ENCODE data around the gene LIX1.
A peak's percentile ranks its signal among the peaks of the same experiment; 100 is the strongest.
"Not testable (repeated sequence)": the region's sequence is repeated elsewhere in the genome, so short reads cannot be mapped to it uniquely, and the experiment has no call there.

LIX1 gene

GRCh38 chr5:97141539-97141938 lies 872 bp downstream of the LIX1 start:
- DNase-seq (ENCODE audit: low read depth): no peak

DNA sequence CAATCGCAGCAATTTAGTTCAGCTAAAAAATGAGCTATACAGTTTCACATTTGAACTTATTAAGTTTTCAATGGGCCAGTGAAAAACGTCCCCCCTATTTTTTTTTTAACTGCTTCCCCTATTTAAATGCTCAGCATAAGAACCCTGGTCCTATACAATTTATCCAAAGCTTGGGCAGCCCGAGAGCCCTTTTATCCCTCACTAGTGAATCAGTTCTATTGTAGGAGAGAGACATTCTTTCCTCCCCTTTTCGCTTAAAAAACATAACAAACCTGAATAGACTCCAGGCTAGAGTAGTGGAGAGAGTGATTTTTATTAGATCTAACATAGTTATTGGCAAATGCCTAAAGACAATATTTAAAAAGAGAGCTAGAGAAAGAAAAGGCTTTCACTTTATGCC lies 1.4 kb downstream of the LIX1 start:
- DNase-seq (ENCODE audit: low read depth): no peak

DNA sequence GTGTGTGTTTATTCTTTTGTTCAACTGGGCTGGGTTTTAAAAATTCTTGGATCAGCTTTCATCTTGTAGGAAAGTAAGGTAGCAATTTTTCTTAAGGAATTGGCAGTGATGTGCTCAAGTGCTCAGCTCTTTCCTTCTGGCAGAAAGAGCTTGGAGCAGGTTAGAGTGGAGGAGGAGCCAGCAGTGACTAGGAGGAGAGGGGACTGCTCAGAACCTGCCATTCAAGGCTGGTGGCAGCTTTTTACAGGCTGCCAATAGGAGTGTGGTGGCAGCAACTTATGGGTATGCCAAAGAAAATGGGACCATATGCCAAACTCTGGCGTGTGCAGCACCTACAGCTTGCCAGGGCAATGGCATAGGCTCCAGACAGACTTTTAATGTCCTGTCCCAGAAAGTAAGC lies 2.2 kb downstream of the LIX1 start:
- not testable (repeated sequence) for DNase-seq (ENCODE audit: low read depth)

DNA sequence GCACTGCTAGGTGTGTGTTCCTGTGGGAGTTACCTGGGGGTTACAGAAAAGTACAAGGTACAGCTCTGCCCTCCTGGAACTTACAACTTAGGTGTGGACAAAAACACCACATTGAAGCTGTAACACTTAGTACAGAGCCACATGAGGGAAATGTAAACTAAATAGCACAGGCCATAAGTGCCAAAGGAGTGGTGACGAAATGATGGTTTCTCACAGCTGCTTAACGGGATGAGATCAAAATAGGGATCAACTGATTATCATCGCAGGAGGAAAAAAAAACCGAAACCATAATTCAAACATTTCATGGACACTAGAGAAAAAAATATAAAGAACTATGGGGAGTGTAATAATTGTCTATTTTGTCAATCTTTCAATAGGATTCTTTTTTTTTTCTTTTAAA lies 5.9 kb downstream of the LIX1 start:
- DNase-seq (ENCODE audit: low read depth): no peak

DNA sequence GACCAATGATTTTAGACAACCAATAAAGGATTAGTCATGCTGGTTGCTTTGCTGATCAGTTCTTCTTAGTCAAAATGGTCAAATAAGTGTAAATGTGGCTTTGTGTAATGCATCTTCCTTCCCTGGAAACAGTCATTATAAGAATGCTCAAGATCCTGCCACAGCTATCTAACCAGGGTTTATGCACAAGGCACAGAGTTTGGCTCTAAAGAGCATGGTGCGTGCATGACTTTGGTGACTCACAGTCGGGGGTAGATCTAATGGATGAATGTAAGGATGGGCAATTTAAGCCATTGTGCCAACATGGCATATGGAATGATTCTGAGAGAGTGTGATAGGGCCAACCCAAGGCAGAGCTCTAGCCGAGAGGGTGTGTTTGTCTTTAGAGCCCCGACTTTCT lies 6.5 kb downstream of the LIX1 start:
- DNase-seq (ENCODE audit: low read depth): no peak

- DNase-seq (ENCODE audit: low read depth): no peak
These were observed 7.8 kb downstream of the LIX1 start for GRCh38 chr5:97134634-97135033.

- no peak for DNase-seq (ENCODE audit: low read depth)
These were observed 9.3 kb downstream of the LIX1 start for GRCh38 chr5:97133101-97133500.

DNA sequence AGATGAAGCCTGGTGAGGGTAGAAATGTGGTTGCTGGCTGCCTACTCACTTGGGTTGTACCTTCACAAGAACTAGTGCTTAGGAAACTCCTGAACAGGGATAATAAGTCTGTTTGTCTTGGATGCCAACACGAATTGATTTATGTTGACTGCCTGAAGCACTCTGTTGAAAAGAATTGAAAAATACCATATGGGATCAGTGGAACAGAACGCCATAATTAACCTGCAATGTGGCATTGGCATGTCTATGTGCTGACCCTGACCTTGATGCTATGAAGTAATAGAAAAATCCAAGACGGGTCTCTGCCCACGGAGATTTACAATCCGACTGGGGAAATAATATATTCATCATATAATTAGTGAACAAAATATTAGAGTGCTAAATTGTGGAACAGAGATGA lies 10.5 kb downstream of the LIX1 start:
- DNase-seq (ENCODE audit: low read depth): no peak

DNA sequence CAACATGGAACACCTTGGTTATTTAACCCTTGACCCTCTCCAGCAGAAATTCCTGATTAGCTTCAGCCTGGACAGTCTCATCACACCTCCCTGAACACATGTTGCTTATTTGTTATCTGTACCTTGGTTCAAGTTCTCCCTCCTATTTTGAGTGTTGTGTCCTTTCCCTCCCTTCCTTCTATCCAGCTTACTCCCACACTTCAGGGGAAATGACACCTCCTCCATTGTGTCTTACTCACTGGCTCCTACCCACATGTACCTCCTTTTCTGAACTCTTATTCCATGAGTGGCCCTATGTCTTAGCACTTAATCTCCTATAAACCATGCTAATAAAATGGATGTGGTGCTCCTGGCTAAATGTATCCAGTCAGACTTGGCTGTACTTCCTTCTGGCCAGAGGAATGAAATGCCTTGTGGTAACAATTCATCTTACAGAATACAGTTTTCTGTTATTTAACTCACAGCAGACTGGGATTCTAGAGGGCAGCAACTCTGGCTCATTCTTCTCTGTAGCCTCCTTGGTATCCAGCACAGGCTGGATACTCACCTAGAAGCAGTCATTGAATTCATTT lies 11.2 kb downstream of the LIX1 start:
- DNase-seq (ENCODE audit: low read depth): peak; percentile 36

DNA sequence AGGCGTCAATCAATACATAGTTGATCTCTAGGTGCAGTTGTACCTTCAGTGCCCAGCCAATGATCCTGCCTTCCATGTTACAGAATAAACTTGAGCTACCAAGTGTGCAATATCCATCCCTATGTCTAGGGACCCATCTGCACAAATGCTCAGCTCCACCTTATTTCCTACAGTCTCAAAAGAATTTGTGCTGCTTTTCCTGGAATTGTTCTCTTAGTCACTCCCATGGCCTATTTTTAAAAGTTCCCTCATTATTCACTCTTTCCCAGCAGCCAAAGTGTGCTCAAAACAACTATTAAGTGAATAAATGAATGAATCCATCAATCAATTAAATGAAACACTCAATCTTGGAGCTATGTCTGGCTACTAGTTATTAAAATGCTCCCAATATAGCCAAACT lies 14.7 kb downstream of the LIX1 start:
- DNase-seq (ENCODE audit: low read depth): no peak

DNA sequence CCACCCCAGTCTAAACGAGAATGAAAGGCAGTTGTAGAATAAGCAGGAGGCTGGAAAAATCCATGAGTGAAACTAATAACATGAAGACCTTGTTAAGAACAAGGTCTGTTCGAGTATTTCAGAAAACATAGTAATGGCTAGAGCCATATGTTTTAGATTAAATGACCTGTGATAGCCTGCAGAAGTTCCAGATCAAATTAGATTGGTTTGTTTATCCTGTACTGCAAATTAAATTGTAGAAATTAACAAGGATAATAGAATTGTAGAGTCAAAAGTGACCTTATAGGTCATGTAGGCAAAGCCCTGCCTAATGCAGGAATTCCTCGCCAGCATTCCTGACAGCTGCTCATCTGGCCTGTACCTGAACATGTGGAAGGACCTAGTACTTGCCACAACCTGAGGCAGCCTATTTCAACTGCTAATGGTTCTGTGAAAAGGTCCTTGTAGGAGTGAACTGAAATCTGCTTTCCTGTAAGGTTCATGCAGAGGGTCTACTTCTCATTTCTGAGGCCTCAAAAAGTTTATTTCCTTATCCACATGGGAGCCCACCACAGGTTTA lies 17.2 kb downstream of the LIX1 start:
- DNase-seq (ENCODE audit: low read depth): no peak

DNA sequence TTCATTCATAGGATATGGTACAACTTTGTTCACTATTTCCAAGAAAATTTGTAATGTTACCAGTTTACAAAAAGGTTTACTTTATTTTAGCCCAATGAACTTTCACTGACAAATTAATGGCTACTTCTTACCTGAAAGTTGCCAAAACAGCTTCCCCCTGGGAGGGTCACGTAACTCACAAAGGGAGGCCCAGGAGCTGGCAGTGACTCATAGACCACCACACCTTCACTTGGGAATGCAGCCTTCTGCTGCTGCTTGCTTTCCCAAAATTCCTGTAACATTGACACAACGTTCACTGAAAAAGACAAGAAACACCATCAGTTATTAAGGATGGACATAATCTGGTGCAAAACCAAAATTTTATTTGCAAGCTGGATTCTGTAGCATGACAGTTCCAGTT lies 18.1 kb downstream of the LIX1 start:
- DNase-seq (ENCODE audit: low read depth): no peak

GRCh38 chr5:97121848-97122247 lies 20.6 kb downstream of the LIX1 start:
- DNase-seq (ENCODE audit: low read depth): no peak

DNA sequence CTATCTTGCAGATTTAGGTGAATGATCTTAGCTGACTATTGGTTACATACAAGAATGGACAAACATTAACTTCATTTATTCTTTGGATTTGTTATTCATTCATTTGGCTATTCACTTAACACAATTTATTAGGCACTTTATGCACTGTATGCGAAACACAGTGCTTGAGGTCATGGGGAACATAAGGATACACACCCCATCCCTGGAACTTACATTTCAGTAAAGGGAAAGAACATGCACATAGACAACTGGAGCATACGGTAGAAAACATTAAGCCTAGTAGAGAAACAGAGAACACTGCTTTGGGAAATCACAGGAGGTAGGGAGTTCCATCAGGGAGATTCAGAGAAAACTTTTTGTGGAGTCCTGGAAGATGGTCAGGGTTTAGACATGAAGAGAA lies 22.2 kb downstream of the LIX1 start:
- DNase-seq (ENCODE audit: low read depth): no peak

- no peak for DNase-seq (ENCODE audit: low read depth)
These were observed 23.4 kb downstream of the LIX1 start for GRCh38 chr5:97119007-97119390.

- no peak for DNase-seq (ENCODE audit: low read depth)
These were observed 24.0 kb downstream of the LIX1 start for GRCh38 chr5:97118261-97119006.

- DNase-seq (ENCODE audit: low read depth): no peak
These were observed 26.5 kb downstream of the LIX1 start for GRCh38 chr5:97115932-97116331.

DNA sequence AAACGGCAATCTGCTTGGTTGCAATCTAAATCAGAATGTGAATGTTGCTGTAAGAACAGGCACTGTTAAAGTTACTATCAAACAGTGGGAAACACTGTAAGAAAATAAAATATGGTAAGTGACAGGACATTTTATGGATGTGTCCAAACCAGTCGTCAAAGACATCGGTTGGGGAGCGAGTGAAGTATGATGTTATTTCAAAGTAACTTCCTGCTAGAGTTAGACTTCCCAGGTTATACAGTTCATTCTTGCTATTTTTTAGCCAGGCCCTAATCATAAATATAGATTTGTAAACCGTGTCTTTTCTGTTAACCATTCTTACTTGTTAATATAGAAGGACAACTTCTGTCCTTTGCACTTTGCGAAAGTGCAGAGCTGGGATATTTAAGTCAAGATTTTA lies 30.2 kb downstream of the LIX1 start:
- DNase-seq (ENCODE audit: low read depth): no peak

- no peak for DNase-seq (ENCODE audit: low read depth)
These were observed 30.8 kb downstream of the LIX1 start for GRCh38 chr5:97111616-97112015.

GRCh38 chr5:97111004-97111403 lies 31.4 kb downstream of the LIX1 start:
- no peak for DNase-seq (ENCODE audit: low read depth)

DNA sequence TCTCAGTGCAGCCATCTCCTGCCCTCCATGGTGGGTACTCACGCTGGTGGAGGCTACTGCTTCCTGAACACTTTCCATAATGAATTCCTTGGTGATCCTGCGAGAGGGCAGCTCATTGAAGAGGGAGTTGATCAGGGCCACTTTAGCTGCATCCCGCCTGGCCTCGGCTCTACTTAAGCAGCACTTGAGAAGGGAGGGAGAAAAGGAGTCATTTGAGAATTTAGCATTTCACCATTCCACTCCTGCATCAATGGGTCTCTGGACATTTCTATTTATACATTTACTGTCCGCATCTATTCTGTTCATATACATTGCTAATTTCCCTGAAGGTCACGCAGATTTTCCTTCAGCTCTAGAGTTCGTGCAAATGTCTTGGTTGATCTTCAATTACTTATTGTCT lies 35.1 kb downstream of the LIX1 start:
- no peak for DNase-seq (ENCODE audit: low read depth)

DNA sequence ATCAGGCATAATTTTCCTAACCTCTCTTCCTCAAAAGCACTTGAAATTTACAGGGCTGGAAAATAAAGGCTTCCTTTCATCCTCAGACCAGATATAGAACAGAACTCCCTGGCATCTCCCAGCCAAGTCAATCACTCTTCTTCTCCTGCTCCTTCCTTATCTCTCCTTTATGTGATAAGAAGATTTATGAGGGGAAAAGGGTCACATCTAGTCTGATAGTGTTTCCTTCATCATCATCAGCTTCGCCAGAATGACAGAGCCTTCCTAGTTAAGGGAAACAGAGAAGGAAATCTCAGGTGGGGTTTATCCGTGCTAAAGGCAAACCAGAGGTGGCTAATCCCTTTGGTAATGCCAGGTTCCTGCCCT lies 36.2 kb downstream of the LIX1 start:
- DNase-seq (ENCODE audit: low read depth): no peak

GRCh38 chr5:97105501-97106215 lies 36.8 kb downstream of the LIX1 start:
- DNase-seq (ENCODE audit: low read depth): no peak

Data from ELR (cell line).